NB4 (cell line): ENCODE measurements around the gene ITIH4.

Experiments
- CTCF ChIP-seq: IDR thresholded peaks from one replicate; pipeline ENCODE4 v1.5.1; 2012; ENCODE audit warnings: low read depth, low read length
- MAX ChIP-seq: IDR thresholded peaks from 2 replicates; pipeline ENCODE4 v1.6.1; 2011; ENCODE audit warnings: low read depth, low read length
- MYC ChIP-seq: IDR thresholded peaks from 2 replicates; pipeline ENCODE4 v1.6.1; 2011; ENCODE audit warnings: low read depth, low read length
- POLR2A ChIP-seq: IDR thresholded peaks from 2 replicates; pipeline ENCODE4 v1.6.1; 2011; ENCODE audit warnings: mild to moderate bottlenecking; ENCODE audit not compliant: insufficient read length; ENCODE audit errors: extremely low read depth

- TF ChIP-seq CTCF (no peak), POLR2A (no peak), MAX (no peak), MYC (no peak)
Measured at GRCh38 chr3:52836986-52837385, 6.5 kb upstream of the ITIH4 start.
